ENCODE data around the gene MAGI3.

- TF ChIP-seq CTCF (IDR thresholded peaks at IDR 0.05; ENCODE audit: low read length) (no peak), EZH2 (IDR thresholded peaks at IDR 0.05; ENCODE audit: borderline replicate concordance, low read length) (no peak)
Observed at GRCh38 chr1:113615425-113615824, 225.1 kb downstream of the MAGI3 start.

Measured in OCI-LY1 (cell line).